Endodermal cell (in vitro differentiated cells): ENCODE measurements around the gene TTYH2. TPM values are rescaled to one million over a fixed set of nuclear protein-coding genes. Genes with fewer than 3 reads are reported as not detected.
A peak's percentile ranks its signal among the peaks of the same experiment; 100 is the strongest.

Experiments used
- DNase-seq: peaks from one replicate; pipeline ENCODE4 v3.0.0-alpha.2; 2017
- H3K27ac ChIP-seq: 2 replicates; pipeline ENCODE4 v1.5.1; 2013; ENCODE audit warnings: mild to moderate bottlenecking, low read depth, low read length, moderate library complexity
- H3K27me3 ChIP-seq: 2 replicates; pipeline ENCODE4 v1.6.1; 2013; ENCODE audit warnings: mild to moderate bottlenecking, low read length, moderate library complexity; ENCODE audit not compliant: insufficient read depth, control insufficient read depth, poor library complexity, severe bottlenecking
- H3K36me3 ChIP-seq: 2 replicates; pipeline ENCODE4 v1.7.0; 2013; ENCODE audit warnings: mild to moderate bottlenecking, low read length, moderate library complexity; ENCODE audit not compliant: control insufficient read depth, insufficient read depth
- H3K4me1 ChIP-seq: one replicate; pipeline ENCODE4 v1.7.0; 2013; ENCODE audit warnings: low read length; ENCODE audit not compliant: control insufficient read depth, insufficient read depth
- H3K4me3 ChIP-seq: 2 replicates; pipeline ENCODE4 v1.5.1; 2013; ENCODE audit warnings: mild to moderate bottlenecking, low read length, moderate library complexity
- H3K9ac ChIP-seq: 2 replicates; pipeline ENCODE4 v1.6.1; 2013; ENCODE audit warnings: mild to moderate bottlenecking, low read length, moderate library complexity; ENCODE audit not compliant: poor library complexity, severe bottlenecking; ENCODE audit errors: extremely low read depth
- H3K9me3 ChIP-seq: 2 replicates; pipeline ENCODE4 v1.6.1; 2013; ENCODE audit warnings: mild to moderate bottlenecking, low read length, moderate library complexity; ENCODE audit not compliant: control insufficient read depth
- H3K27ac Mint-ChIP-seq: 2 replicates; pipeline ENCODE4 v1.8.0; 2020; ENCODE audit warnings: mixed read lengths
- H3K27me3 Mint-ChIP-seq: 2 replicates; pipeline ENCODE4 v1.8.0; 2021; ENCODE audit warnings: mild to moderate bottlenecking, mixed read lengths; ENCODE audit not compliant: insufficient read depth
- H3K36me3 Mint-ChIP-seq: 2 replicates; pipeline ENCODE4 v1.8.0; 2020; ENCODE audit warnings: low read depth, mixed read lengths
- H3K4me1 Mint-ChIP-seq: 2 replicates; pipeline ENCODE4 v1.8.0; 2020; ENCODE audit warnings: mixed read lengths
- H3K4me3 Mint-ChIP-seq: 2 replicates; pipeline ENCODE4 v1.8.0; 2020; ENCODE audit warnings: mild to moderate bottlenecking, moderate library complexity, mixed read lengths
- H3K9me3 Mint-ChIP-seq: 2 replicates; pipeline ENCODE4 v1.8.0; 2020; ENCODE audit warnings: mild to moderate bottlenecking, mixed read lengths
- CTCF ChIP-seq: fragments of 200-600 bp; sonication (generic); conservative IDR thresholded peaks from 2 replicates; pipeline ENCODE4 v1.5.0; 2021; ENCODE audit warnings: antibody characterized with exemption, mild to moderate bottlenecking
- WGBS, 2 experiments: methylation state at CpG; one replicate each; pipeline versions ENCODE4 v1.1.5 to v1.1.7; 2013; ENCODE audit warnings: missing lambda C conversion rate in 2 of 2, mixed read lengths in 1 of 2; ENCODE audit not compliant: insufficient coverage in 1 of 2, insufficient read length in 1 of 2; 5-methylcytosine and 5-hydroxymethylcytosine counted together
- long read RNA-seq, 4 experiments: library from polyadenylated mRNA in 2 of 4; library from RNA in 1 of 4; library from capped mRNA in 1 of 4; stranded (forward) in 3 of 4; unstranded in 1 of 4; transcript quantifications; one replicate each; pipeline ENCODE4 v2.0.0, GENCODE V29; 2020 to 2021; ENCODE audit warnings: inconsistent platforms in 1 of 4
- polyA plus RNA-seq, 2 experiments: library from polyadenylated mRNA; stranded (reverse); fragments of 50-300 nt; gene quantifications; one replicate each; pipeline ENCODE4 v1.2.3, GENCODE V29; 2013
- total RNA-seq, 2 donors: library from RNA; stranded (reverse); fragmentation: NEBNext Ultra II Directional in 1 of 2; extraction: Animal tissue kit (Norgen Biotek cat#: 25700) in 1 of 2; gene quantifications; 2 replicates in 1 of 2; 3 replicates in 1 of 2; pipeline ENCODE4 v1.2.1, GENCODE V29; 2021

The TTYH2 gene
- 1 to 10 TPM; 1.2 to 1.6 TPM for total RNA-seq
- 20.3 TPM for polyA plus RNA-seq (2013, experiment 1 of 2)
- polyA plus RNA-seq (2013, experiment 2 of 2), result 18.3 TPM
- long read RNA-seq, experiment 1, partial matches to known transcripts, result 0 of 1 reads
- long read RNA-seq, experiment 1, other reads (novel, unspliced or antisense), result 1 of 1 reads
- long read RNA-seq, experiment 2, partial matches to known transcripts, result 0 of 5 reads
- long read RNA-seq, experiment 2, other reads (novel, unspliced or antisense), result 2 of 5 reads
- long read RNA-seq, experiment 3, transcript TTYH2-201 (14 exons, 3,490 nt), result major isoform, 7 of 7 reads
- long read RNA-seq, experiment 3, partial matches to known transcripts, result 0 of 7 reads
- long read RNA-seq, experiment 3, other reads (novel, unspliced or antisense), result 0 of 7 reads
- long read RNA-seq, experiment 4, result 0 reads

GRCh38 chr17:74212913-74213791, at the start of gene TTYH2:
TTYH2 (plus strand) TSS chr17:74213571; CDS start chr17:74213588, 17 bp downstream.
- peaks cover 22% of the 10 kb centered on the region for H3K36me3 Mint-ChIP-seq
- peak within 1 kb of the TSS; percentile 73 for H3K4me3 ChIP-seq
- H3K27me3 ChIP-seq, result peaks cover 38% of the 10 kb centered on the region
- TF ChIP-seq CTCF, result peak; percentile 59
- H3K27ac Mint-ChIP-seq, result peak within 1 kb of the TSS; percentile 52
- no peaks in the 10 kb centered on the region for H3K9me3 Mint-ChIP-seq
- H3K27ac ChIP-seq, result no peak within 1 kb of the TSS
- peaks cover 29% of the 10 kb centered on the region for H3K36me3 ChIP-seq
- peak; percentile 96 for DNase-seq
- H3K4me1 ChIP-seq, result peaks cover 14% of the 10 kb centered on the region
- peaks cover 38% of the 10 kb centered on the region for H3K4me1 Mint-ChIP-seq
- H3K4me3 Mint-ChIP-seq, result peak within 1 kb of the TSS; percentile 56
- no peak within 1 kb of the TSS for H3K9ac ChIP-seq
- 5 to 7% methylated on average over 21 to 62 of the region's 62 CpGs for WGBS, 2 experiments
- peaks cover 50% of the 10 kb centered on the region for H3K27me3 Mint-ChIP-seq
- no peaks in the 10 kb centered on the region for H3K9me3 ChIP-seq

- Histone ChIP-seq H3K27ac (no peak overlapping the region), H3K4me3 (no peak overlapping the region), H3K27me3 (no peaks in the 10 kb centered on the region), H3K4me1 (no peaks in the 10 kb centered on the region), H3K36me3 (no peaks in the 10 kb centered on the region), H3K9ac (no peak overlapping the region), H3K9me3 (no peaks in the 10 kb centered on the region)
- TF ChIP-seq CTCF, result no peak
- H3K27ac Mint-ChIP-seq, result no peak overlapping the region
- no peak for DNase-seq
- no peaks in the 10 kb centered on the region for H3K36me3 Mint-ChIP-seq
- H3K4me3 Mint-ChIP-seq, result no peak overlapping the region
- no peaks in the 10 kb centered on the region for H3K4me1 Mint-ChIP-seq
- 88 to 89% methylated on average over 7 of the region's 7 CpGs for WGBS, 2 experiments
- peaks cover 7% of the 10 kb centered on the region for H3K9me3 Mint-ChIP-seq
- H3K27me3 Mint-ChIP-seq, result peaks cover 5% of the 10 kb centered on the region
Observed at GRCh38 chr17:74163836-74164235, 49.5 kb upstream of the TTYH2 start.

GRCh38 chr17:74164446-74165045, 48.8 kb upstream of the TTYH2 start:
- no peak overlapping the region for H3K4me3 Mint-ChIP-seq
- H3K27me3 Mint-ChIP-seq, result peaks cover 5% of the 10 kb centered on the region
- Histone ChIP-seq H3K27me3 (no peaks in the 10 kb centered on the region), H3K36me3 (no peaks in the 10 kb centered on the region), H3K9ac (no peak overlapping the region), H3K4me3 (no peak overlapping the region), H3K9me3 (no peaks in the 10 kb centered on the region), H3K27ac (no peak overlapping the region), H3K4me1 (no peaks in the 10 kb centered on the region)
- no peak overlapping the region for H3K27ac Mint-ChIP-seq
- TF ChIP-seq CTCF, result no peak
- H3K4me1 Mint-ChIP-seq, result no peaks in the 10 kb centered on the region
- DNase-seq, result peak; percentile 51
- H3K36me3 Mint-ChIP-seq, result no peaks in the 10 kb centered on the region
- peaks cover 4% of the 10 kb centered on the region for H3K9me3 Mint-ChIP-seq
- 89% methylated on average over 5 to 9 of the region's 9 CpGs for WGBS, 2 experiments
